ENCODE results near the gene ANKRD63.

GRCh38 chr15:40270246-40270995, 12.4 kb downstream of the ANKRD63 start:
- TF ChIP-seq ZNF274 (IDR thresholded peaks at IDR 0.05; ENCODE audit: low read depth, low read length) (no peak), YY1 (IDR thresholded peaks at IDR 0.05; ENCODE audit: insufficient read depth, insufficient read length) (no peak), SUZ12 (IDR thresholded peaks at IDR 0.05; ENCODE audit: extremely low read depth, insufficient read depth, insufficient read length) (no peak)

Measured in NT2/D1 (cell line).